ENCODE results near the gene DCTN4. TPM values are rescaled to one million over a fixed set of nuclear protein-coding genes. Genes with fewer than 3 reads are reported as not detected.

DCTN4 gene
- 51.3 and 51.7 TPM in 2 replicates for total RNA-seq

GRCh38 chr5:150758531-150759333 lies at the start of gene DCTN4:
Gene DCTN4, minus strand, starts transcription at chr5:150759017. Its CDS starts 24 bp downstream, at chr5:150758993.

GRCh38 chr5:150778517-150779396 lies 19.9 kb upstream of the DCTN4 start, which contains the start of gene SMIM3:
Gene SMIM3, plus strand, starts transcription at chr5:150778757. Its CDS starts 16,684 bp downstream, at chr5:150795441.

GRCh38 chr5:150700594-150701377 lies 58.0 kb downstream of the DCTN4 start, which contains the start of gene RBM22:
Gene RBM22, minus strand, starts transcription at chr5:150701062. Its CDS starts 77 bp downstream, at chr5:150700985.

GRCh38 chr5:150661086-150661485 lies 97.7 kb downstream of the DCTN4 start, which contains the start of gene MYOZ3:
Gene MYOZ3, plus strand, starts transcription at chr5:150661251. Its CDS starts 1,691 bp downstream, at chr5:150662942.

Other genes with a start within 250 kb of the DCTN4 start
- 25.9 and 32.5 TPM in 2 replicates for gene SYNPO, start 118.4 kb downstream of the DCTN4 start, total RNA-seq
- under 0.01 and 0.22 TPM in 2 replicates for gene MYOZ3, start 97.8 kb downstream of the DCTN4 start, total RNA-seq
- 47.2 and 52.7 TPM in 2 replicates for gene RBM22, start 58.0 kb downstream of the DCTN4 start, total RNA-seq
- 1.0 and 1.7 TPM in 2 replicates for gene SMIM3, start 19.7 kb upstream of the DCTN4 start, total RNA-seq
- not detected in 2 replicates for gene IRGM, start 87.5 kb upstream of the DCTN4 start, total RNA-seq
- gene ZNF300, start 146.0 kb upstream of the DCTN4 start, total RNA-seq, result 7.4 and 11.4 TPM in 2 replicates